WTC11 (cell line): Measurements from ENCODE around the gene PPARD. TPM values are rescaled to one million over a fixed set of nuclear protein-coding genes. Genes with fewer than 3 reads are reported as not detected.

Source experiments
- ATAC-seq: fragments of 200-7000 bp; cut with Tn5 transposase; 2 replicates; pipeline ENCODE4 v1.10.0; 2021; ENCODE audit warnings: mild to moderate bottlenecking, moderate library complexity
- CTCF ChIA-PET: fragments of 300-600 bp; sonication (Branson Sonifier 250); formaldehyde crosslinking; loops from one replicate; lab custom pipeline; 2021; ENCODE audit warnings: antibody characterized with exemption; lab: Charles Lee
- POLR2A ChIA-PET: fragments of 350-600 bp; sonication (Branson Sonifier 250); formaldehyde crosslinking; loops from one replicate; lab custom pipeline; 2021; ENCODE audit warnings: antibody characterized with exemption; lab: Charles Lee
- DNase-seq: peaks from one replicate; pipeline ENCODE4 v3.0.0; 2021; ENCODE audit warnings: low spot score
- H3K27ac Mint-ChIP-seq: 2 replicates; pipeline ENCODE4 v1.8.0; 2021; ENCODE audit warnings: mixed read lengths
- H3K27me3 Mint-ChIP-seq: 2 replicates; pipeline ENCODE4 v1.8.0; 2021; ENCODE audit warnings: low read depth, mild to moderate bottlenecking, moderate library complexity, mixed read lengths
- H3K36me3 Mint-ChIP-seq: 2 replicates; pipeline ENCODE4 v1.8.0; 2021; ENCODE audit warnings: mixed read lengths
- H3K4me1 Mint-ChIP-seq: 2 replicates; pipeline ENCODE4 v1.8.0; 2022; ENCODE audit warnings: mixed read lengths
- H3K4me3 Mint-ChIP-seq: 2 replicates; pipeline ENCODE4 v1.8.0; 2021; ENCODE audit warnings: mild to moderate bottlenecking, moderate library complexity, mixed read lengths
- H3K9me3 Mint-ChIP-seq: 2 replicates; pipeline ENCODE4 v1.8.0; 2021; ENCODE audit warnings: mixed read lengths
- ARID4B ChIP-seq: sonication (generic); formaldehyde crosslinking; IDR thresholded peaks from 2 replicates; pipeline ENCODE4 v1.8.0; 2023; ENCODE audit warnings: missing genetic modification reagents, mild to moderate bottlenecking, borderline replicate concordance
- CDX4 ChIP-seq: fragments of 250-450 bp; sonication (Bioruptor Pico); IDR thresholded peaks from 2 replicates; pipeline ENCODE4 v1.9.0; 2021; ENCODE audit warnings: moderate library complexity, mild to moderate bottlenecking, inconsistent platforms, borderline replicate concordance
- E2F1 ChIP-seq: sonication (generic); formaldehyde crosslinking; IDR thresholded peaks from 2 replicates; pipeline ENCODE4 v1.8.0; 2022; ENCODE audit warnings: mild to moderate bottlenecking, missing genetic modification reagents
- FOXK1 ChIP-seq: sonication (generic); formaldehyde crosslinking; IDR thresholded peaks from 2 replicates; pipeline ENCODE4 v1.8.0; 2022; ENCODE audit warnings: mild to moderate bottlenecking, moderate library complexity, missing genetic modification reagents
- FOXP4 ChIP-seq: sonication (generic); formaldehyde crosslinking; IDR thresholded peaks from 2 replicates; pipeline ENCODE4 v1.8.0; 2022; ENCODE audit warnings: mild to moderate bottlenecking, missing genetic modification reagents
- HMGXB4 ChIP-seq: sonication (generic); formaldehyde crosslinking; IDR thresholded peaks from 2 replicates; pipeline ENCODE4 v1.8.1; 2023; ENCODE audit warnings: mild to moderate bottlenecking, moderate library complexity, missing genetic modification reagents
- IRF1 ChIP-seq: sonication (generic); formaldehyde crosslinking; IDR thresholded peaks from 2 replicates; pipeline ENCODE4 v1.8.0; 2023; ENCODE audit warnings: missing genetic modification reagents
- JAZF1 ChIP-seq: fragments of 250-450 bp; sonication (Bioruptor Pico); IDR thresholded peaks from 2 replicates; pipeline ENCODE4 v1.9.0; 2021; ENCODE audit warnings: moderate library complexity, mild to moderate bottlenecking, inconsistent platforms
- MLX ChIP-seq: sonication (generic); formaldehyde crosslinking; IDR thresholded peaks from 2 replicates; pipeline ENCODE4 v1.8.1; 2023; ENCODE audit warnings: mild to moderate bottlenecking, missing genetic modification reagents, moderate library complexity
- MXD4 ChIP-seq: fragments of 250-450 bp; sonication (Bioruptor Pico); IDR thresholded peaks from 2 replicates; pipeline ENCODE4 v1.8.0; 2021; ENCODE audit warnings: mild to moderate bottlenecking, moderate library complexity, borderline replicate concordance
- SMAD4 ChIP-seq: sonication (generic); formaldehyde crosslinking; IDR thresholded peaks from 2 replicates; pipeline ENCODE4 v1.8.0; 2022; ENCODE audit warnings: mild to moderate bottlenecking, missing genetic modification reagents
- USF1 ChIP-seq: sonication (generic); formaldehyde crosslinking; IDR thresholded peaks from 2 replicates; pipeline ENCODE4 v1.8.0; 2022; ENCODE audit warnings: mild to moderate bottlenecking, missing genetic modification reagents
- ZNF232 ChIP-seq: sonication (generic); formaldehyde crosslinking; IDR thresholded peaks from 2 replicates; pipeline ENCODE4 v1.8.0; 2022; ENCODE audit warnings: mild to moderate bottlenecking, missing genetic modification reagents
- ZNF423 ChIP-seq: fragments of 250-450 bp; sonication (Bioruptor Pico); IDR thresholded peaks from 2 replicates; pipeline ENCODE4 v2.1.2; 2022; ENCODE audit warnings: mild to moderate bottlenecking, moderate library complexity
- ZNF671 ChIP-seq: fragments of 250-450 bp; sonication (Bioruptor Pico); IDR thresholded peaks from 2 replicates; pipeline ENCODE4 v1.8.0; 2021; ENCODE audit warnings: mild to moderate bottlenecking
- total RNA-seq: library from RNA; stranded (reverse); gene quantifications from 3 replicates; pipeline ENCODE4 v1.2.3, GENCODE V29; 2021

The PPARD gene
- total RNA-seq, 1 experiment from 2014 or later = 14.7 TPM

GRCh38 chr6:35295521-35296315, 46.6 kb upstream of the PPARD start (continued):
- TF ChIP-seq ARID4B (no peak), FOXP4 (CRISPR knock-in tag) (no peak), JAZF1 (CRISPR knock-in tag) (no peak), ZNF232 (no peak)

GRCh38 chr6:35296931-35297600, 45.3 kb upstream of the PPARD start:
- 0 out of 2 replicates have a peak overlapping the region, but pooled peaks have one; percentile 41 for H3K27ac Mint-ChIP-seq
- H3K9me3 Mint-ChIP-seq = no peaks in the 10 kb centered on the region
- peaks cover 29% of the 10 kb centered on the region for H3K4me1 Mint-ChIP-seq
- POLR2A ChIA-PET = interaction anchor here (0.6 to 1.3 kb wide), 2 partner anchors 21 to 38 kb away, joined by 3 to 5 read pairs; partner anchors contain the start of gene ZNF76
- TF ChIP-seq IRF1 (CRISPR knock-in tag) (no peak), E2F1 (0 out of 2 replicates have a peak, but pooled peaks have one; percentile 17)
- TF ChIP-seq, all 79 proteins: peak for 1
- DNase-seq (no peak), ATAC-seq (no peak)
- Mint-ChIP-seq H3K27me3 (0 out of 2 replicates have a peak, but pooled peaks cover 4% of the 10 kb centered on the region), H3K4me3 (peak overlapping the region; percentile 46), H3K36me3 (peaks cover 8% of the 10 kb centered on the region)
- CTCF ChIA-PET = interaction anchor here (1.1 to 4.3 kb wide), 12 partner anchors 15 to 255 kb away, joined by 3 to 35 read pairs (median 8); partner anchors contain the start of genes FANCE and PPARD

GRCh38 chr6:35297601-35298481, 44.5 kb upstream of the PPARD start, which contains the start of gene DEF6:
Gene DEF6, plus strand, starts transcription at chr6:35297818. Its CDS starts 39 bp downstream, at chr6:35297857.
- ChIA-PET CTCF (interaction anchor here (0.7 to 4.3 kb wide), 10 partner anchors 15 to 255 kb away, joined by 3 to 35 read pairs (median 11); partner anchors contain the start of genes FANCE and PPARD), POLR2A (interaction anchor here (0.6 to 1.1 kb wide), 2 partner anchors 38 to 174 kb away, joined by 3 read pairs; partner anchors contain the start of gene ZNF76)
- peaks cover 35% of the 10 kb centered on the region for H3K4me1 Mint-ChIP-seq
- H3K27me3 Mint-ChIP-seq = 0 out of 2 replicates have a peak, but pooled peaks cover 4% of the 10 kb centered on the region
- ATAC-seq (peak; percentile 94), DNase-seq (peak; percentile 90)
- no peaks in the 10 kb centered on the region for H3K9me3 Mint-ChIP-seq
- 0 out of 2 replicates have a peak within 1 kb of the TSS, but pooled peaks have one; percentile 41 for H3K27ac Mint-ChIP-seq
- peaks cover 8% of the 10 kb centered on the region for H3K36me3 Mint-ChIP-seq
- H3K4me3 Mint-ChIP-seq = peak within 1 kb of the TSS; percentile 46
- TF ChIP-seq MLX (CRISPR knock-in tag) = no peak
- 0 out of 2 replicates have a peak, but pooled peaks have one; percentile 18 for TF ChIP-seq SMAD4 (CRISPR knock-in tag)
- TF ChIP-seq FOXK1 (CRISPR knock-in tag) = 0 out of 2 replicates have a peak, but pooled peaks have one; percentile 47
- TF ChIP-seq HMGXB4 (CRISPR knock-in tag) = peak; percentile 85; the same call in 1 of the 2 replicates
- no peak for TF ChIP-seq ZNF671 (CRISPR knock-in tag)
- no peak for TF ChIP-seq ZNF423 (CRISPR knock-in tag)
- TF ChIP-seq USF1 (CRISPR knock-in tag) = no peak
- TF ChIP-seq MXD4 (CRISPR knock-in tag) = no peak
- TF ChIP-seq CDX4 = no peak
